Activated CD8-positive, alpha-beta memory T cell treated with anti-CD3 and anti-CD28 coated beads, Interleukin-2, amount 50 U/mL, for 24 hours (primary cell): ENCODE data around the gene MB.

Experiments used
- DNase-seq: peaks from one replicate; pipeline ENCODE4 v3.0.0-alpha.2; 2020; ENCODE audit errors: extremely low read depth

MB gene

DNA sequence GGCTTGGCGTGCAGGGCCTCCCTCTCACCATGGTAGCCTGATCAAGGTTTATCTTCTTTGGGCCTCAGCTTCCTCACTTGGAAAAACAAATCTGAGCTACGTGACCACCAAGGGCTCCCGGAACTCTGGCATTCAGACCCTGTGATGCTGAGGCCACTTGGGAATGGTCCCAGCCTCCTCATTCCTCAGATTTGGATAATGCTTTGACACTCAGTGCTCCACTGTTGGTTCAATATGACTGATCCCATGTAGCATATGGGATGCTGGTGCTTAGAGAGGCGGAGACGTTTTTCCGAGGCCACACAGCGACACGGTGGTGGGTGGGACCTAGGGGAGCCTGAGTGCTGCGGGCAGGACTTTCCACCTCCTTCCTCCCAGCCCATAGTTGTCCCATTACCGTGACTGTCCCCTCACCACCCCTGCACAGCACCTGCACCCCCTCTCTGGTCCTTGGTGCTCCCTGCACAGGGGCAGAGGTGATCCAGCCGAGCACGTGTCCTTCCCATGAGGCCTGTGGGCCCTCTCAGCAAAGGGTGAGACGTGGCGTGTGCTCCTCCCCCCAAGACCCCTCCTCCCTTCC lies 23.1 kb downstream of the MB start:
- no peak for DNase-seq

DNA sequence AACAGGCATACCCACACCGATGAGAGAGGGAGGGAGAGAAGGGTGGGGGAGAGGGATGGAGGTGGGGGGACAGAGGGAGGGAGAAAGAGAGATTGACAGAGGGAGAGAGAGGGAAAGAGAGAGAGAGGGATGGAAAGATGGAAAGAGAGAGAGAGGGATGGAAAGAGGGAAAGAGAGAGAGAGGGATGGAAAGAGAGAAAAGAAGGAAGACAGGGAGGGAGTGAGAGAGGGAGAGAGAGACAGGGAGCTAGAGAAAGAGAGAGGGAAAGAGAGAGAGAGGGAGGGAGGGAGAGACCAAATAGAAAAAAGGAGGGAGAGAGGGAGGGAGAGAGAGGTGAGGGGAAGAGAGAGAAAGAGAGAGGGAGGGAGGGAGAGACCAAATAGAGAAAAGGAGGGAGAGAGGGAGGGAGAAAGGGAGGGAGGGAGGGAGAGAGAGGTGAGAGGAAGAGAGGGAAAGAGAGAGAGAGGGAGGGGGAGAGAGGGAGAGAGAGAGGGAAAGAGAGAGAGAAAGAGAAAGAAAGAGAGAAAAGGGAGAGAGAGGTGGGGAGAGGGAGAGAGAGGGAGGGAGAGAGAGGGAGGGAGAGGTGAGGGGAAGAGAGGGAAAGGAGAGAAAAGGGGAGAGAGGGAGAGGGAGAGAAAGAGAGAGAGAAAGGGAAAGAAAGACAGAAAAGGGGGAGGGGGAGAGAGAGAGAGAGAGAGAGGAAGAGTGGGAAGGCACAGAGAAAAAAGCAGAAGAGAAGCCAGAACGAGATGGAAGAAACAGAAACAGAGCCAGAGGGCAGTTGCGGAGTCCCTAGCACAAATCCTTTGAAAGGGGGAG lies 23.8 kb downstream of the MB start:
- no peak for DNase-seq

DNA sequence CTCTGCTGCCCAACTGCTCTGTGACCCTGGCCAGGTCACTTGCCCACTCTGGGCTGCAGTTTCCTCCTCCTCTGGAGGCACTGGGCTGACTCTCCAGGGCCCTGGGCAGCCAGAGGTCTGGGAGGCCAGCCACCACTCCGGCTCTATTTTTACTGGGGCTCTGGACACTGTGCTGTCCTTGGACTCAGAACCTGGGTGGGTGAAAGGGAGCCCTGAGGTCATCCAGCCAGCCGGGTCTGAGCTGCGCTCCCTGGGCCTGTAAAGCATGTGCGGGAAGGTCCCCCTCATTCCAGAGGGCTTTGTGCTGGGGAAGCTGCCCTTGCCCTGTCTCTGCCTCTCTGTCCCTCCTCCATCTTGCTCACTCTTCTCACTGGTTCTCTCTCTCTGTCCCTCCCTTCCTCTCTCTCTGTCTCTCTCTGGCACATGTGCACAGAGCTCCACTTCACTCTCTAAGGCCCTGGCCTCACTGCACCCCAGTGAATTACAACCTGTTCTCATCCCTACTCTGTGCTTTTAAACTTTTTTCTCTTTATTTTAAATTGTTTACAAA lies 24.6 kb downstream of the MB start:
- DNase-seq: no peak

DNA sequence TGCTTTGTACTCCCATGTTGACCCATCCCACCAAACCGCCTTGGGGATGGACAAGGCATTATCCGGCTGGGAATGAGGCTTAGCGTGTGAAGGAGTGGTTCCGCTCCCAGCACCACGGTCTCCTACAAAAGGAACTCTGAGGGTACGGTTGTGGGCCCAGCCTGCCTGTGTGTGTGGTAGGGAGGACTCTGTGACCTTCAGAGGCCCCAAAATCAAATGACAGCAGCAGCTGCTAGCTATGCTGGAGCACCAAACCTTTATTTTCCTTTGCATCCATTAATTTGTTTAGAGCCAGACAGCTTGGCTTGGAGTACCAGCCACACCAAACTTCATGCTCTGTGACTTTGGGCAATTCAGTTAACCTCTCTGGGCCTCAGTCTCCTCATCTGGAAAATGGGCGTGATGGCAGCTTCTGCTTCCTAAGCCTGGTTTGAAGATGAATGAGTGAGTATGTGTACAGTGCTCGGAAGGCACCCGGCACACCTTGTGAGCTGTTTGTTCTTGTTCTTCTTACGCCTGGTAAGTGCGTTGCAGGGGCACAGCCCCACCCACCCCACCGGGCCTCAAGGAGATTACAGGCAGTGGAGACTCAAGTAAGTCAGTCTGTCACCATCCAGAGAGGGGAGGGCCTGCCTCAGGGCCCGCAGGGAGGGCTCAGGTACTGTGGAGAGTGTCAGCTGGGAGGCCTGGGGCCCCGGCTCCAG lies 25.3 kb downstream of the MB start:
- no peak for DNase-seq

DNA sequence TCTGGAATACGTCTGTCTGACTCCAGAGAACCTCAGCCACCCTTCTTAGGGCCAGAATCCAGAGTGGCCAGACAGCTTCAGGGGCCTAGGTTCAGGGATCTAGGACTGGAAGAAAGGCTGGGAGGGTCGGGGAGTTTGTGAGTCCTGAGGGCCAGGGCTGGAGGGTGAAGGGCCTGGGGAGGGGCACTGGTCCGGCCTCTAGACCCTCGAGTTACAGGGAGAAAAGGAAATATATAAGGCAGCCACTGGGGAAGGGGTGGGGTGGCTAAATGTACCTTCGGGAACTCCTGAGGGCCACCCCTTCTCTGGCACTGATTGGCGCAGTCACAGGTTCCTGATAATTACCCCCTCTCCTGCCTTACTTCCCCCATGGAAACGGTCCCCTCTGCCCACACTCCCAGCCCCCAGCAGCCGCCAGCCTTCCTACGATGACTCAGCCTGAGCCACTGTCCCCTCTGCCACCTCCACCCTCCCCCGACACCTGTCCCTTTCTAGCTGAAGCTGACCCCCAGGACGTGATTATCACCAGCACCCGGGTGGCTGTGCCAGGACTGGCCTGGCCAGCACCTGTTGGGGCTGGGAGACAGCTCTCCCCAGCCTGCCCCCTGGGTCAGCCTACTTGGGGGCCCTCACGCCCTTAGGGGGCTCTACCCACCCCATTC lies 26.4 kb downstream of the MB start:
- DNase-seq: no peak

DNA sequence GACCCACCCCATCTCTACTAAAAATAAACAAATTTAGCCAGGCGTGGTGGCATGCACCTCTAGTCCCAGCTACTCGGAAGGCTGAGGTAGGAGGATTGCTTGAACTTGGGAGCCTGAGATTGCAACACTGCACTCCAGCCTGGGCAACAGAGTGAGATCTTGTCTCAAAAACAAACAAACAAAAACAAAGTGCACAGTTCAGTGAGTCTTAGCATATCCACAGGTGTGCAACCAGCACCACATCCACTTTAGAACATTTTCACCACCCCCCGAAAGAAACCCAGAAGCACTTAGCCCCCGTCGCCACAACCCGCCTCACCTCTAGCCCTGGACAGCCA lies 27.4 kb downstream of the MB start:
- no peak for DNase-seq

DNA sequence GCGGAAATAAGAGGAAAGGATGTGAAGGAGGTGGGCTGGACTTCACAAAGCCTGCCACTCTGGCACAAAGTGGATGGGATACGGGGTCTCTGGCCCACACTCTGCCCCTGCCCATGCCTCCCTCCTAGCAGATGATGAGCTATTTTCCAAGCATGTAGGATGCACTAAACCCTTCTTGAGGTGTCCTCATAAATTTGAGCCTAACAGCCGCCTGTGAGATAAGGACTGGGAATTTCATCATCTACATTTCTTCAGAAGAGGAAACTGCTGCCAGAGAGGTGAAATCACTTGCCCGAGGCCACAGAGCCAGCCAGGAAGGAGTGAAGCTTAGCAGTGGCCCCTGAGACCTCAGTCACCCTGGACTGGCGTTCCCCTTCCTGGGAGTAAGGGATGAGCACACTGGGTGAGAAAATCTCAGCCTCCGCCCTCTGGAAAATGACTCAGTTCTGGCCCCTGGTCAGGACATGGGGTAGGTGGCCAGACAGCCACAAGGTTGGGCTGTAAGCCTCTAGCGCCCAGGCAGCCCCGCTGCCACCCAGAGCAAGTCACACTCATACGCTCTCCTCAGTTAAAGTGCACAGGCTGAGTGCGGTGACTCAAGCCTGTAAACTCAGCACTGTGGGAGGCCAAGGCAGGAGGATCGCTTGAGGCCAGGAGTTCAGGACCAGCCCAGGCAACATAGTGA lies 27.9 kb downstream of the MB start:
- DNase-seq: no peak

DNA sequence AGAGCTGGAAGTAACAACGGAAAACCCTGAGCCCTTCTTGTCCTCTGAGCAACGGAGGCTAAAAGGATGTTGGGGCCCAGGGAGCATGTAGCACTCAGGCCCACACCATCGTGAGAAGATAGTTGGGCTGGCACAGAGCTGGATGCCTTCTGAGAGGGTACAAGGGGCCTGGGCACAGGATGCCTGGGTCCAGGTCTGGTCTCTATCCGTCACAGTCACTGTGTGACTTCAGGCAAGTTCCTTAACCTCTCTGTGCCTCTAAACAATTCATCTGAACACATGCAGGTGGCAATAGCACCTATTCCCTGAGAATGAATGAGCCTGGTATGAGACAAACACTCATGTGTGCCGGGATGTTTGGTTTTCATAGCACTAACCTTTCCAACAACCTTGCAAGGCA lies 29.2 kb downstream of the MB start:
- no peak for DNase-seq

DNA sequence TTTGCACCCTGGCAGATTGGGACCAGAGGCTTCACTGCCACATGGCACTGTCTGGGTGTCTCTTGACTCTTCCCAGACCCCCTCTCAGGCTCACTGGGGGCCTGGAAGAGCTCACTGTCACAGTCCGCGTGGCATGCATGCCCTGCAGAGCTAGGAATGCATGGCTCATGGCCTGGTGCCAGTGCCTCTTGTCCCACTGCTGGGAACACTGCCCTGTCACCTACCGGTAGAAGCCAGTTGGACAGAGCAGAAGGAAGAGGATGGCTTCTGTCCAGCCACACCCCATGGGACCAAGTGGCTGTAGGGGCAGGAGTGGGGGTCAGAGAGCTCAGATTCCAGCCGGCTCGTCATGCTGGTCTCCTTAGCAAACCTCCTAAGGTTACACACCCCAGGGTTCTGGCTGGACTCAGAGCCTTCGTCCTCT lies 29.7 kb downstream of the MB start:
- no peak for DNase-seq

DNA sequence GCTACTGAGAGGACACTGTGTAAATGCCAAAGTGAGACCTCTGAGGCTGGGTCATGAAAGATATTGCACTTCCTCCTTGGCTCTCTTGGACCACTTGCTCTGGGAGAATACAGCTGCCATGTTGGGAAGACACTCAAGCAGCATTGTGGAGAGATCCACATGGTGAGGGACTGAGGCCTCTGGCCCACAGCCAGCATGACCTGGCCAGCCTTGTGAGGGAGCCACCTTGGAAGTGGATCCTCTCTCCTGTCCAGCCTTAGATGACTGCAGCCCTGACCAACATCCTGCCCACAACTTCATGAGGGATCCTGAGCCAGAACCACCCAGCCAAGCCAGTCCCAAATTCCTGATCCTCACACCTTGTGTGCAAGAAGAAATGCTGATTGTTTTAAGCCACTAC lies 30.4 kb downstream of the MB start:
- DNase-seq: no peak

DNA sequence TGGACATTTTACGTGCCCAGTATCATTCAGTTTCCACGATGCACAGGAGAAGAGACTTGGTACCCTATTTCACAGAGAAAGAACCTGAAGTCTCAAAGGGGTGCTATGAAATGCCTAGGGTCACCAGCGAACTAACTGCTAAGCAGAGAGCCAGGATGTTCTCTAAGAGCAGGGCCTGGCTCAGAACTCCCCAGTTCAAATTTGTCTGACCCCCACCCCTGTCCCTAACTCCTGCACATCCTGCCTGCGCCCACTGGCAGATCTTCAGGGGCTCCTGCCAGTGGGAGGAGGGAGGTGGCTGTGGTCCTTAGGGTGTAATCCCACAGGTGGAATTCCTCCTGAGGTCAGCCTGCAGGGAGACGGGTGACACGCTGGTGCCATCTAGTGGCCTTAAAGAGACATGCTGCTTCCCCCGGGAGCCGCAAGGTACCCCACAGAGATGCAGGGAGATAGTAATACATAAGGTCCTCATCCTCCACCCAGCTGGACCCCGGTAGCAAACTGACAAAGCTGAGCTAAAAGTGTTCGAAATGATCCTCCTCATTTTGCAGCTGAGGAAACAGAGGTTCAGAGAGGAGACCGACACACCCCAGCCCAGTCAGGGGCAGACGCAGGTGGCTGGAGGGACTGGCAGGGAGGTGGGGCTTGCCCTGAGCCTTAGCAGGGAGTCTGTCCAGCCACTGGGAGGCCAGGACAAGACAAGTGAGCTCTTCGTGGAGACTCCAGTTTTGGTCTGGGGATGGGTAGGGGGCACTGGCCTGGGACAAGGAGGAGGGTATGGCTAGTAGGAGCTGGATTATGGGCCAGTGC lies 34.1 kb downstream of the MB start:
- no peak for DNase-seq

DNA sequence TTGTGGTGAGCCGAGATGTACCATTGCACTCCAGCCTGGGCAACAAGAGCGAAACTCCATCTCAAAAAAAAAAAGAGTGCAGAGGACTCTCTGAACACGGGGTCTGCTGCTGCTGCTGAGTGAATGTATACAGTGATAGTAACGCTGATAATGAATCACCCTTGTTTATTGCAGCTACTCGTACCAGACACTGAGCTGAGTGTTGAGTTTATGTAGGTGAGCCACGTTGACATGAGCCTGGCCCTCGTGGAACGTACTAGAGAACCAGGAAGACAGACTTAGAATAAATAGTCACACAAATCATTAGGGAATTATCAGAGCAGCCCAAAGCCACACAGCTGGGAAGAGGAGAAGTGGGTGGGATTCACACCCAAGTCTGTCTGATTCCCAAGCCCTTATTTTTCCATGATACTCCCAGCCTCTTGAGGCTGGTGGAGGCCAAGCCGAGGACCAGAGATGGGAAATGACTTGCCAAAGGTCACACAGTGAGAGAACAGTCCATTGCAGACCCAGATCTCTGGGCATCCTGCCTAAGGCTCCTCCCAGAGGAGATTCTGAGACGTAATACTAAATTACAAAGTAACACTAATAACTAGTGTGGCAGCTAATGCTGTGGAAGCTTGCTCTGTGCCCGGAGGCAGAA lies 34.8 kb downstream of the MB start:
- DNase-seq: no peak

DNA sequence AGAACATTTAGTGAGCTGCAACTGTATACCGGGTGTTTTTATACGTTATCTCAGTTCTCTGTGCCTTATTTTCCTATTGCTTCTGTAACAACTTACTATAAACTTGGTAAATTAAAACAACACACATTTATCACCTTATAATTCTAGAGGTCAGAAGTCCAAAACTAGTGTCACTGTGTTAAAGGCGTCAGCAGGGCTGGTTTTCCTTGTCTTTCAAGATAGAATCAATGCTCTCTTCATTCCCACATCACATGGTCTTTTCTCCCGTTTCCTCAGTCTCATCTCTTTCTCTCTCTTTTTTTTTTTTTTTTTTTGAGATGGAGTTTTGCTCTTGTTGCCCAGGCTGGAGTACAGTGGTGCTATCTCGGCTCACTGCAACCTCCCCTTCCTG lies 36.1 kb downstream of the MB start:
- DNase-seq: no peak

DNA sequence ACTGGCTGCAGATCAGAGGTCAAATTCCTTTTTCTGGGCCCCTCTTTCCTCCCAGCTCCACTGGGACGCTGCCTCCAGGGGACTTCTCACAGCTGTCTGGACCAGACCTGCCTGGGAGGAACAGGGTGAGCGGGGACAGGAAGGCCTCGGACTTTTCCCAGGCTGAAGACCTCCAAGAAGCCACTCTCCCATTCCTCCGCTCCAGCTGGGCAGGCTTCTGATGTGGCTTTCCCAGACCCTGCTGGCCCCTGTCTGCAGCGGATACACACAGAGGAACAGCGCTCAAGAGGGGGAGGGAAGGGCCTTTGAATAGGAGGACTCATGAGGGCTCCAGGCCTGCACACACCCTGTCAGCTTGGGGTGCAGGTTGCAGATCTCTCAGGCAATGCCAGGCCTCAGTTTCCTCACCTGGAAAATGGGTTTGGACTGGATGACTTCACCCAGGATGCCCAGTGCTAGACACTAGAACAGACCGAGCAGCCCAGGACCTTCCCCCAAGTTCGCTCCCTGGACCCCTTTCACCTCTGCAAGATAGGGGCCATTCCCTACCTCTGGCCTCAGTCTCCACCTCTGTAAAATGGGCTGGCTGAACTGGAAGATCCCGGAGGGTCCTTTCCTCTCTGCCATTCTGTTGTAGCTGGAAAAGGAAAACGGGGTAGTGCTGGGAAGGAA lies 36.6 kb downstream of the MB start:
- DNase-seq: no peak

DNA sequence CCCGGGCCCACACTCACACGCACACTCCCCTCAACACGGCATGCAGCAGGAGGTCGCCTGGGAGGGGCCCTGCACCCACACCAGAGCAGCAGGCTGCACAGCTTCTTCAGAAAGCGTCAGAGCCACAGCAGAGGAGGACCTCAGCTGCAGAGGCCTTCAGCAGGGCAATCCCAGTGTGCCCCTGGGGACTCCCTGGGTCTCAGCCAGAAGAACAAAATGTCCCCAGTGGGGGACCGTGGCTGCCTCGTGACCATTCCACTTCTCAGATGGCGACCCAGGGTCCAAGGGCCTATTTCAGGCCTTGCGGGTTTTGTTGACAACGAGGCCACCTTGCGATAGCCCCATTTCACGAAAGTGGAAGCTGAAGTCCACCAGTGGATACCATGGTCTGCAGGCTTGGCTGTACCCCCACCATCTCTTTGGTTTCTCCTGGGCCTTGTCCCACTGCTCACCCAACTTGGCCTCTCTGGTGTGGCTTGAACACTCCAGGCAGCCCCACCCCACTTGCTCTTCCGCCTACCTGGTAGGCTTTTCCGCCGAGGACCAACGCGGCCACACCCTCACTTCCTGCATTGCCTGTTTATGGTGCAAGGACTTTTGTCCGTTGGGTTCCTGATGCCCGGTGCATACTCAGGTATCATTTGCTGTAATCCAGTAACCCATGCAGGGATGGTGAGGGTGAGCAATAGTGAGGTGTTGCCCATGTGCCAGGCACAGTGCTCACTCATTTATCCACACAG lies 38.1 kb downstream of the MB start:
- no peak for DNase-seq

DNA sequence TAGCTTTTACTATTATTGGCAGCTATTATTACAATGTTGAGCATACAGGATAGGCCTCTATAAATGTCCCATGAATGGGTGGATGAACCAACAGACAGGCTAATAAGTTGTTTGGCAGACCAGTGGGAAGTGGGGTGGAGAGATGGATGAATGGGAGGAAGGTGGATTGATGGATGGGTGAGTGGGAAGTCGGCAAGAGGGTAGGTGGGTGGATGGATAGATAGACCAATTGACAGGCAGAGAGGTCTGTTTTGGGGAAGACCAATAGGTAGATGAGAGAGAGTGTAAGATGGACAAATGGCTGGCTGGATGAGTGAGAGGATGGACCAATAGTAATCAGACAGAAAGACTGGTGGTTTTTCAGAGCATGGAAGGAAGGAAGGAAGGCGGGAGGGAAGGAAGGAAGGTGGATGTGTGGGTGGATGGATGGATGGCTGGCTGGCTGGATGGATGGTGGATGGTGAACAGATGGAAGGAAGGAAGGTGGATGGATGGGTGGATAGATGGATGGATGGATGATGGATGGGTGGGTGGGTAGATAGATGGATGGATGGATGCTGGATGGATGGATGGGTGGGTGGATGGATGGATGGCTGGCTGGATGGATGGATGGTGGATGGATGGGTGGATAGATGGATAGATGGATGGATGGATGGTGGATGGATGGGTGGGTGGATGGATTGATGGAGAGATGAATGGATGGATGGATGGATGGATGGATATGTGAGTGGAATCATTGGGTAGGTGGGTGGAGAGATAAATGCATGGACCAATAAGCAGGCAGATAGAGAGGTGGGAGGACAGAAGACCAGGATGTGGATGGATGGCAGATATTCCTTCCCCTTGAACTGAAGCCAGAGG lies 39.1 kb downstream of the MB start:
- no peak for DNase-seq

DNA sequence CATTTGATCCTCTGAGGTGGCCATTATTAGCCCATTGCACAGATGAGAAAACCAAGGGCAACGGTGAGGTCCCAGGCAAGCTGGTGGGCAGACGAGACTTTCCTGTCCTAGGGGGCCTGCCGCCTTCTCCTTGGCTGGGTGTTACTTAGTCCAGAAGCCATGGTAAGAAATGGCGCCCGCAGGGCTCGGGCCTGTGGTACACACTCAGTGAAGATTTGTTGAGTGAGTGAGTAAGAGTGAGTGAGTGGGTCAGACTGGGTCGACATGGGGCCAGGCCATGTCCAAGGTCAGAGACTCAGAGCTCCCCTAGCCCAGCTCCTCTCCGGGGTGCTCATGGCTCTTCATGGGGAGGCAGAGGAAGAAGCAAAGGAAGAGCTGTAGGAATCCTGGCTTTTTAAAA lies 40.5 kb downstream of the MB start:
- DNase-seq: no peak

DNA sequence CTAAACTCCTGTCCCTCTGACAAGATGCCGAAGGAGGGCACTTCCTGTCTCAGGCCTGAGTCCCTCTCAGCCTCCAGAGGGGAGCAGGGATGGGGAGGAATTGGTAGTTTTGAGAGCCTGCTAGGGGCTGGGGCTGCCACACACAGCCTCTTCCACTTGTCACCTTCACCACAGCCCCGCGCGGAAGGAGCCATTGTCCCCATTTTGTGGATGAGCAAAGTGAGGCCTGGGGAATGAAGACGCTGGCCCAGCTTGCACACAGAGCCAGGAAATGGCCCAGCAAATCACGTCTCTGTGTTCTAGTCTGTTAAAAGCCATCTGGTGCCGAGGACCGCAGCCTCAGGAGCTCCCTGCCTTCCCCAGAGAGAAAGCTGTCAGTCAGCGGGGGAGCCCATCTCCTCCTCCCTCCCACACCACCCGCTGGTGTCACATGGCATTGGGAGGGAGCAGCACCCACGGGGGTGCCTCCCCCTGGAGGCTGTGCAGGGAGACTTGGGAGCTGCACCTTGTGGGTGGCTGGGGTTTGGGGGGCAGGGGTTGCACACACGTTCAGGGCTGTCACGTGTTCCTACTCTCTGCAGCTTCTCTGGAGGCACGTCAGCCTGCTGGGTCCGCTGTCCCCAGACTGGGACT lies 41.9 kb downstream of the MB start:
- DNase-seq: no peak
